ENCODE measurements around the gene NOP16.

GRCh38 chr5:176368726-176369125 lies 19.7 kb downstream of the NOP16 start:
- TF ChIP-seq POLR2A (IDR thresholded peaks at IDR 0.05), result no peak
- TF ChIP-seq, protein P1, sequence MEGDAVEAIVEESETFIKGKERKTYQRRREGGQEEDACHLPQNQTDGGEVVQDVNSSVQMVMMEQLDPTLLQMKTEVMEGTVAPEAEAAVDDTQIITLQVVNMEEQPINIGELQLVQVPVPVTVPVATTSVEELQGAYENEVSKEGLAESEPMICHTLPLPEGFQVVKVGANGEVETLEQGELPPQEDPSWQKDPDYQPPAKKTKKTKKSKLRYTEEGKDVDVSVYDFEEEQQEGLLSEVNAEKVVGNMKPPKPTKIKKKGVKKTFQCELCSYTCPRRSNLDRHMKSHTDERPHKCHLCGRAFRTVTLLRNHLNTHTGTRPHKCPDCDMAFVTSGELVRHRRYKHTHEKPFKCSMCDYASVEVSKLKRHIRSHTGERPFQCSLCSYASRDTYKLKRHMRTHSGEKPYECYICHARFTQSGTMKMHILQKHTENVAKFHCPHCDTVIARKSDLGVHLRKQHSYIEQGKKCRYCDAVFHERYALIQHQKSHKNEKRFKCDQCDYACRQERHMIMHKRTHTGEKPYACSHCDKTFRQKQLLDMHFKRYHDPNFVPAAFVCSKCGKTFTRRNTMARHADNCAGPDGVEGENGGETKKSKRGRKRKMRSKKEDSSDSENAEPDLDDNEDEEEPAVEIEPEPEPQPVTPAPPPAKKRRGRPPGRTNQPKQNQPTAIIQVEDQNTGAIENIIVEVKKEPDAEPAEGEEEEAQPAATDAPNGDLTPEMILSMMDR (IDR thresholded peaks at IDR 0.05), result no peak
